NCI-H2107 treated with DMSO at 0.1 percent for 48 hours (cell line): Measurements from ENCODE around the gene FHIP2A.
"Not testable (repeated sequence)": the region's sequence is repeated elsewhere in the genome, so short reads cannot be mapped to it uniquely, and the experiment has no call there.

Experiments used
- DNase-seq: peaks from one replicate; lab custom pipeline; 2025; ENCODE audit not compliant: unreplicated experiment; lab: John Stamatoyannopoulos, UW

FHIP2A gene

DNA sequence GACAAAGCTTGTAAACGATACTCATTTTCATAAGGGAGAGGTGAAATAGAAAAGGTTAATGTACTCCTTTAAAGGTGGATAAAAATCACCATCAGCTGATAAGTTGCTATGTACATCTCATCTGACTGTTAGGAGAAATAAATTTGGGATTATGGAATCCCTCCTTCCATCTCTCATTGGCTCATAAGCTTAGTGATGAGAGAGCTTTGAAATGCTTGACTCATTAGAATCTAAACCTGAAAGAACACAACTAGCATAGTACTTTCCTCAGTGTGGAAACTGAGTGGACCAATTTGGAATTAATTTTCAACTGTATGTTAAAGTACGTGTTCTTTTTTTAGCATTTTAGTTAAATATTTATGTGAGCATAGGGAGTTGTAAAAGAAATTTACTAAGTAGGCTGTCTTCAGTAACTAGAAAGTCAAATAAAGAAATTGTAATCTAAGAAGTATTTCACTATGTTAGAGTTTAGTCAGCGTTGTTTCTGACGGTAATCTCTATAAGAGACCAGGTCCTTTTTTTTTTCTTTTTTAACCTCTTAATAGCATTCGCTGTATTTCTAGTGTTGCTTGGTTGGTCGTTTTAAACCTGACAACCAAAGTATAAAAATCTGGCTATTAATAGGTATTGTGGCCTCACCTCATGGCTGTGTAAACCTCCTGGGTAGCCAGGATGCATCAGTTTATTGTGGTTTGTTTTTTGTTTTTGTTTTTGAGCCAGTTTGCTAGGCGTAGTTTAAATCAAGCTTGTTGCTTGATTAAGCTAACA lies 34.4 kb downstream of the FHIP2A start:
- DNase-seq, result no peak

DNA sequence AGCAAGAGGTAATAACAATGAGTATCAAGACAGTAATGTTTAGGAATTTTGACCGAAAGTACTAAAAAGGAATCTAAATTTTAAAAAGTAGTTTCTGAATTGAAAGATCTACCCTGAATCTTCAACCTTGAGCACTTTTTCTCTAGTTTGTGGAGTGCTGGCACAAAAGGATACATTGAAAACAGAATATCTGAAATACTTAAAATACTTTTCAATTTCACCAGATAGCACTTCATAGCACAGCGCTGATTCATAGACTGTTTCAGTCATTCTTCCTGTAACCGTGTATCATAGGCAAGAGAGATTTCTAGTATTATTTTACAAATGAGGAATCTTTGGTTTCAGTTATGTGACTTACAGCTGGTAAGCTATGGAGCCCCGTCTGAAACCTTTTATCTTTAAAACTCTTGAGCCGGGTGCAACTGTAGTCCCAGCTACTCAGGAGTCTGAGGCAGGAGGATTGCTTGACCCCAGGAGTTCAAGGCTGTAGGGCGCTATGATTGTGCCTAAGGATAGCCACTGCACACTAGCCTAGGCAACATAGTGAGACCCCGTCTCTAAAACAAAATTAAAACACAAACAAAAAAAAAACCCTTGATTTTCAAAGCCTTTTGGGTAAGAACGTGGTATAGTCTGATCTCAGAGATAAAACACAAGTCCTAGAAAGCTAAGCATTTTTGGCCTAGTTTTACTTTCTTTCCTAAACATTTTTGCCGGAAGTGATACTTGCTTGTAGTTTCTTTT lies 35.1 kb downstream of the FHIP2A start:
- DNase-seq, result no peak

DNA sequence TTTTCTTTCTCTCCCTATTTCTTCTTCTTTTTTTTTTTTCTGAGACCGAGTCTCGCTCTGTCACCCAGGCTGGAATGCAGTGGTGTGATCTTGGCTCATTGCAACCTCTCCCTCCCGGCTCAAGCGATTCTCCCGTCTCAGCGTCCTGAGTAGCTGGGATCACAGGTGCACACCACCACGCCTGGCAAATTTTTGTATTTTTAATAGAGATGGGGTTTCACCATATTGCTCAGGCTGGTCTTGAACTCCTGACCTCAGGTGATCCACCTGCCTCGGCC lies 35.6 kb downstream of the FHIP2A start:
- not testable (repeated sequence) for DNase-seq

DNA sequence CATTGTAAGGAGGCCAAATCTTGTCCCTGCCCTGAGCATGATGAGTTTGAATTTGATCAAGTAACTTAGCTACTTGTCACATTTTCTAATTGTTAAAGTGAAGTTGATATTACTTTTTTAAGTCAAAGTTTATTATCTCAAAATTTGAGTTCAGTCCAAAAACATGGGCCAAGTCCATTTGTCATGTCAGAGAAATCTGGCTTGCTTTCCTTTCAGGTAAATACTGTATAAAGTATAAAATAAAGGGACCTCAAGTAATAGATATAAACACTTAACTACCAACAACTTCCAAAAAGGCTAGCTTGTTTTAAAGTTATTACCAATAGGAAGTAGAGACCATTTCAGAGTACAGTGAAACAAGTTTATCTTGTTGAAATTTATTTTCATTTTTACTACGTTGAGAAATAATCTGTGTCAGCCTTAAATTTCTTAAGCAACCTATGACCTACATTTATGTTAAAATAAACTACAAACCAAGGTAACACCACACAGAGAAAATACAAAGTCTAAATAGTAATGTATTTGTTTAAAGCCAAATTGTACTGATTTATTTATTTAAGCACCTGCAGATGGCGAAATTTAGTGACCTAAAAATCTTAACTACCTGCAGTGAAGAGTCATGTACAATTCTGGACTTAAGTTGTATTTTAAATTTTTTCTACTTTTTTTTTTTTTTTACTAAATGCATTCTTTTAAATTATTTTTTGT lies 36.5 kb downstream of the FHIP2A start:
- no peak for DNase-seq

DNA sequence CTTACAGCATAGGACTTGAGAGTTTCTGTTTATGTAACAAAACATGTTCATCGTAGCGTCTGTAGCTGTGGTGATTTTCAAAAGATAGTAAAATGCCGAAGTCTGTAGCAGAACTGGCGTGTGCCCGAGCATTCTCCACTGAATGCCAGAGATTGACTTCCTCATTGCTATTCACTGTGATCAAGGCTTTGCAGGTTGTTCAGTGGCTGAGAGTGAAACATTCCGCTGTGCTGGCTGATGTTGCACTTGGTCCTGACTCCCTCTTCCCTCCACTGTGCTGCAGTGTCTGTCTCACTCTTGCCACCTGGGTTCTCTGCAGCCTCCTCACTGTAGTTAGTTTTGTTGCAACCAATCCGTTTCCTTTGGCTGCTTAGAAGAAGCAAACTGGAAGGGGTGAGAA lies 37.6 kb downstream of the FHIP2A start:
- no peak for DNase-seq

DNA sequence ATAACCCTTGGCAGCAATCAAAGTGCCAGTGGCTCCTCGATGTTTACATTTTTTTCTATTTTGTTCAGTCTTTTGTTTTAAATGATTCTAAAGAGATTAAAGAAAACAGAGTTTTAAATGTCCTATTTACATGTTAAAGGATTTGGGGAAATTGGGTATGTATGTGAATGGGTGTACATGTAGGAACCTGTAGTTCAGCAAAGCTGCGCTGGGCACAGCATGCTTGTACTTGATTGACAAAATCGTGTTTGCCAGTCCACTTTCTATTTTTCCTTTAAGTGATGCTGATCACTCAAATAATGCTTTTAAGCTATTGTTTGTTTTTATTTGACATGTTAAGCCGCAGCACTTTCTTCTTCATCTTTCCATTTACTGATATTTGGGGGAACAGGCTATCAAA lies 40.9 kb downstream of the FHIP2A start:
- DNase-seq, result no peak

DNA sequence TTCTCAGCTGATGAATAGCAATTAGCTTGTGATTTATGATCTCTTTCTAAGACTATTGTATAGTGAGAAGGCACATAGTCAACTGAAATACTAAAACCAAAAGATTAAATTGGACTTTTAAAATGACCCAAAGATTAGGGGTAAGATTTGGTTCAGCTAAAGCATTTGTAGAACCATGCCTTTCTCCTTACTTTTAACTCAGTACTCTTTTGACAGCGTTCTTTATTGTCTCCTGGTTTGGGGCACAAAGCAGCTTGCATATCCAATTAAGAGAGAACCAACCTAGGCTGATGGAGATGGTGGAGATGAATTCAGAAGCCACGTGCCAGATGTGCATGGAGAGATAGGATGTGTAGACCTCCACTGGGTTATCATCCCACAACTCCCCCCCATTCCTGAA lies 45.8 kb downstream of the FHIP2A start:
- no peak for DNase-seq

DNA sequence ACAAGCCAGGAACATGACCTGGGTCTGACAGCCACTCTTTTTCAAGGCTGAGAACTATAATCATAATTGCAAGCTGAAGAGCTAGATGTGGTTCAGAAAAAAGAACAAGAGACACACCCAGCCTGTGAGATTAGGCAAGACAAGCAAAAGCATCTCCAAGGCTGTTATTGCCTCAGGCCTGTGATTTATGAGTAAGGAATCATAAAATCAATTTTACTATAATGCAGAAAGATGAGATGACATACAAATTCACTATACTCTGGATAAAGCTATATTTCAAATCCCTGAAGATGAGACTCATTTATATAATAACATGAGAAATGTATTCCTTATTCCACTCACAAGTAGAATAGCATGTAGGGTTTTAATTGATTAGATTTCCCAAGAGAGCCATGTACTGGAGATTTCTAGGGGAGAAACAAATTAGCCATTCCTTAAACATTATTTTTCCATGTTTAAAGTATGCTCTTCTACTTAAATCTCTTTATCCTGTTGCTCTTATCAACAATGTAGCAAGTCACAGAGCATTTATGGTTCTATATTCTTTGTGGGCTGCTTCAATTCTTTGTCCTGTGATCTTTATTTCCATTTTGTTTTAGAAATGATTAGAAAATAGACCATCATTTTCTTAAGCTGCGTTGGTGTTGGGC lies 47.4 kb downstream of the FHIP2A start:
- DNase-seq, result no peak

DNA sequence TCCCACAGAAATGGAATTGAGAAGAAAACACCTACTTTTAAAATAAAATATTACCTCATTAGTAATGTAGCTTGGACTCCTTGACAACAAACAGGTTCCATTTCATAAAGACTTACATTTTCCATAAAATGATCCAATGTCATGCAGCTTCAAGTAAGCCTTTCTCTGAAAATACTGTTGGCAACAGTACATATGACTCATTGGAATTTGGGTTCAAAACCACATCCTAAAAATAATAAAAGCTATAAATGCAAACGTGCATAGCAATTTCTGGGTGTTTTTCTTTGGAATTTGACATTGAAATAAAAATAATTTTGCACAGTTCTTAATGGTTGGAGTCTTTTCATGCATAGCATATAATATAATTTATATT lies 47.9 kb downstream of the FHIP2A start:
- no peak for DNase-seq

DNA sequence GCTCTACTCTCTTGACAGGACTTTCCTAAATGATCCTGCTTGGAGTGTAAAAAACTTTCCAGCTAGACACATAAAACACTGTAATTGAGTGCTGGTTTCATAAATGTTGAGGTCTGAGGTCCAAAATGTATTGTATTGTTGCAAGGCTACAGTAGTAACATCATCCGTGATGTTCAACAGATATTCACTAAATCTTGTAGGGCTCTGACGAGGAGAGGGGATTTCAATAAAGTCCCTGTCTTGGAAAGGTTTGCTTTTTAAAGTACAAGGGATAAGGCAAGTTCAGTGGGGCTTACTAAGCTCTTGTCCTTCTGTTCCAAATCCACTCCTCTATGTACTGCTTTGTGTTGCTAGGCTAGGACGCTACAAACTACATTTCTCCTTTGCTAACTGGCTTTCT lies 48.9 kb downstream of the FHIP2A start:
- no peak for DNase-seq

DNA sequence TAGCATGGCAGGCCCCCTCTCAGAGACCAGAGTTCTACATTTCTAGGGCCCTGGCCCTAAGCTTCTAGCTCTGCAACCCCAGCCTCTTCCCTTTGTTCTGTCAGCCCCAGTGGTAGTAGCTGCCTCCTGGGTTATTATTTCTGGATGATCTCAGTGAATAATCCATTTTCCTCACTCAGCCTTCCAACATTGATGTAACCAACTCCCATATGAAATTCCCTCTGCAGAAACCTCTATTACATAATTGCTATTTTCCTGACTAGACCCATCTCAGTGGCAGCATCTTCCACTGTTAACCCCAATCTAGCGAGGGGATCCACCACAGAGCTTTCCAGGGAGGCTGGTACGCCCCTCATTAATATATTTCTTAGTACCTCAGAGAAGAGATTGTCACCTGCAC lies 49.8 kb downstream of the FHIP2A start:
- no peak for DNase-seq
